ENCODE data around the gene CPXM2. TPM values are rescaled to one million over a fixed set of nuclear protein-coding genes. Genes with fewer than 3 reads are reported as not detected.
A peak's percentile ranks its signal among the peaks of the same experiment; 100 is the strongest.

Gene CPXM2
- total RNA-seq, 4 donors from 2014 or later = 56.8 to 150 (median 96.9) TPM

- TF ChIP-seq EP300 (IDR thresholded peaks at IDR 0.05) = no peak
- TF ChIP-seq POLR2AphosphoS5 (IDR thresholded peaks at IDR 0.05) = peak; percentile 14 to 58
- no peak for TF ChIP-seq POLR2A (IDR thresholded peaks at IDR 0.05; ENCODE audit: low read depth)
- no peak for TF ChIP-seq CTCF (IDR thresholded peaks at IDR 0.05)
- no peaks in the 10 kb centered on the region for H3K9me3 ChIP-seq
- 52% methylated on average over 9 of the region's 9 CpGs for WGBS
- DNase-seq (ENCODE audit: extremely low spot score) = no peak
- H3K4me1 ChIP-seq = peaks cover 0 to 81% (median 71%) of the 10 kb centered on the region in 4 donors
- no peak overlapping the region for H3K4me3 ChIP-seq
- H3K27me3 ChIP-seq = no peaks in the 10 kb centered on the region
- H3K36me3 ChIP-seq = peaks cover 0 to 12% (median 0%) of the 10 kb centered on the region in 4 donors
- H3K27ac ChIP-seq (replicated peaks in 1 of 4) = peak overlapping the region; percentile 71 to 95 (median 92)
- intact Hi-C loops (cut with DNase I) = no loop called here
Observed at GRCh38 chr10:123858077-123858681, 33.4 kb downstream of the CPXM2 start.

GRCh38 chr10:123857616-123858015, 34.0 kb downstream of the CPXM2 start:
- intact Hi-C loops (cut with DNase I) = no loop called here
- peak overlapping the region; percentile 71 to 95 (median 92) for H3K27ac ChIP-seq (replicated peaks in 1 of 4)
- H3K9me3 ChIP-seq = no peaks in the 10 kb centered on the region
- 88% methylated on average over 19 of the region's 19 CpGs for WGBS
- H3K36me3 ChIP-seq = peaks cover 0 to 12% (median 0%) of the 10 kb centered on the region in 4 donors
- TF ChIP-seq POLR2A (IDR thresholded peaks at IDR 0.05; ENCODE audit: low read depth) (no peak), CTCF (IDR thresholded peaks at IDR 0.05) (no peak), EP300 (IDR thresholded peaks at IDR 0.05) (no peak), POLR2AphosphoS5 (IDR thresholded peaks at IDR 0.05) (no peak)
- peaks cover 0 to 81% (median 65%) of the 10 kb centered on the region in 4 donors for H3K4me1 ChIP-seq
- no peaks in the 10 kb centered on the region for H3K27me3 ChIP-seq
- H3K4me3 ChIP-seq = no peak overlapping the region
- DNase-seq (ENCODE audit: extremely low spot score) = no peak

- Histone ChIP-seq H3K9me3 (no peaks in the 10 kb centered on the region), H3K4me3 (no peak overlapping the region), H3K27me3 (no peaks in the 10 kb centered on the region), H3K4me1 (peaks cover 0 to 68% (median 53%) of the 10 kb centered on the region in 4 donors), H3K36me3 (no peaks in the 10 kb centered on the region), H3K27ac (replicated peaks in 1 of 4) (peak overlapping the region; percentile 4 to 95 (median 92))
- 60% methylated on average over 7 of the region's 7 CpGs for WGBS
- intact Hi-C loops (cut with DNase I) = no loop called here
- DNase-seq (ENCODE audit: extremely low spot score) = no peak
- TF ChIP-seq POLR2A (IDR thresholded peaks at IDR 0.05; ENCODE audit: low read depth) (no peak), POLR2AphosphoS5 (IDR thresholded peaks at IDR 0.05) (no peak), CTCF (IDR thresholded peaks at IDR 0.05) (no peak), EP300 (IDR thresholded peaks at IDR 0.05) (no peak)
Observed at GRCh38 chr10:123855008-123855684, 36.5 kb downstream of the CPXM2 start.

- intact Hi-C loops (cut with DNase I) = no loop called here
- WGBS = 89% methylated on average over 7 of the region's 7 CpGs
- no peaks in the 10 kb centered on the region for H3K27me3 ChIP-seq
- no peak overlapping the region for H3K4me3 ChIP-seq
- peak overlapping the region in 2 of 4 donors; percentile 95 for H3K27ac ChIP-seq (replicated peaks in 1 of 4)
- TF ChIP-seq POLR2A (IDR thresholded peaks at IDR 0.05; ENCODE audit: low read depth) = no peak
- TF ChIP-seq EP300 (IDR thresholded peaks at IDR 0.05) = no peak
- TF ChIP-seq POLR2AphosphoS5 (IDR thresholded peaks at IDR 0.05) = no peak
- TF ChIP-seq CTCF (IDR thresholded peaks at IDR 0.05) = no peak
- no peaks in the 10 kb centered on the region for H3K36me3 ChIP-seq
- peaks cover 0 to 62% (median 48%) of the 10 kb centered on the region in 4 donors for H3K4me1 ChIP-seq
- no peak for DNase-seq (ENCODE audit: extremely low spot score)
- no peaks in the 10 kb centered on the region for H3K9me3 ChIP-seq
Observed at GRCh38 chr10:123854498-123854897, 37.1 kb downstream of the CPXM2 start.

All from esophagus muscularis mucosa (tissue), 4 donors.